GM21825 (cell line): Measurements from ENCODE around the gene STOML2.
A peak's percentile ranks its signal among the peaks of the same experiment; 100 is the strongest.

ENCODE experiments used
- ATAC-seq: cut with Tn5 transposase; IDR thresholded peaks from one replicate; pipeline ENCODE4 v1.9.1; 2021; ENCODE audit warnings: mild to moderate bottlenecking, moderate library complexity; ENCODE audit not compliant: unreplicated experiment

Gene STOML2

DNA sequence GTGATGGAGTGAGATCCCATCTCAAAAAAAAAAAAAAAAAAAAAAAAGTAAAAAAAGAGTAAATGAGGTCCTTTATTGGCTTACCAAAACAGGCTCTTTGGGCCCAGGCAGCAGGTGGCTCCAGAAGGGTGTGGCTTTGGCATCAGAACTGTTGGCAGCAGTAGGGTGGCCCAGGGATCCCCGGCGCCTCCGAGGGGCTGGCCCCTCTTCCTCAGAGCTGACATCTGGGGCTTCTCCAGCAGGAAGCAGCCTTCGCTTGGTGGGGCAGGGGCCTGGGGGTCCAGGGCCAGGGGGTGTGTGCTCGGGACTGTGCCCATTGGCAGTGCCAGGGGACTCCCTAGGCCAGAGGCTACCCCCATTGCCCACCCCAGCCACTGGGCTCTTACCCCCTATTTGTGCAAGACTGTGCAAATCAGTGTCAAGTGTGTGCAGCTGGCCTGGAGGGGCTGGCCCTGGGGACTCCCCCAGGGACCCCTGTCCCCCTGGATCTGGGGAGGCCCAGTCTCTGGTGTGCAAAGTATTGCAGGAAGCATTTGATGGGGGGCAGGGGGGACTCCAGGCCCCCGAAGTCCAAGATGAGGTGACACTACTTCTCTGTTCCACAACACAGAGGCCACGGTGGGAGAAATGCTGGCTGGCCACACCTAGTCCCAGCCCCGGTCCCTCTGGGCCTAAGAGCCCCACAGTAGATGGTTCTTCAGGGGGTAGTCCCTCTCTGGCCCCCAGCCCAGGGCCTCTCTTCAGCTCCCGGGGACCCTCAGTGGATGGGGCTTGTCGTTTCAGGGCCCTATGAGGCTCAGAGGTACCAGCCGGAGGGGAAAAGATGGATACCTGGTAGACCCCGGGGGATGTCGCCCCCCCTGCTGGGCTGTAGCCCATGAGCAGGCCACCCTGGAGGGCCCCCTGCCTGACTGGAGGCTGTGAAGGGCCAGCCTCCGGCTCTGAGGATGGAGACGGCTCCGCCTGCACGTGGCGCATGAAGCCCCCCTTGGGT lies 4.7 kb upstream of the STOML2 start:
- ATAC-seq, result no peak

DNA sequence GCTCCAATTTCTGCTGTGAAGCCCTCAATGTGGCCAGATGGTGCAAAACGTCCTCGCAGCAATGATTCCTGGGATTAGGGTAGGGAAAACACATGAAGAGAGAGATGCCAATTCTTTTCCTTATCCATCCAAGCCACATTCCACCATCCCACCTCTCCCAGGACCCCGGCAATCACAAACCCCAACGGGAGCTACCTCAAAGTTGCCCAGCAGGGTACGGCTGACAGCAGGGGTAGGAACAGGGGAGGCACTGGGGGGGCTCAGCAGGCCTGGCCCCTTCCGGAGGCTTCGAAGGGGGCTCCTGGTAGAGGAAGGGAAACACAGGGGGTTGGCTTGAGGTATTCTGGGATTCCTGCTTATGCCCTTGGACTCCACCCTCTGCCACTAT lies 3.4 kb upstream of the STOML2 start:
- no peak for ATAC-seq

- ATAC-seq, result no peak
Observed at GRCh38 chr9:35105571-35106342, 2.8 kb upstream of the STOML2 start.

GRCh38 chr9:35105126-35105525 lies 2.2 kb upstream of the STOML2 start:
- no peak for ATAC-seq

DNA sequence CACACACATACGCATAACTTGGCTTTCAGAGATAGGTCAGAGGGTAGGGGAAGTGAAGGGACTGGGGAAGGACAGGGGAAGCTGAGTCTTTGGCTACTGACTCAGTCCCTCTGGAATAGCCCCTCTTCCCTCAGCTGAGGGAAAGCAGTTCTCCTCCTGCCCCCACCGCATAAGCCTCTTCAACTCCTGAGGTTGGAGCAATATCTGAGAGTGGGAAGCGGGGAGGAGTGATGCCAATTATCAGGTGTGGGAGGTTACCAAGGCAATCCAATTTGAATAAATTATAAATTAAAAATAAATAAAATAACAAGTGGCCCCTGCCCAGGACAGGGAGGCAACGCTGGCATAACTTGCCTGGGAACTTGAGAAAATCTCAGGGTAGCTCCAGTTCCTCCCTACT lies 1.7 kb upstream of the STOML2 start:
- no peak for ATAC-seq

DNA sequence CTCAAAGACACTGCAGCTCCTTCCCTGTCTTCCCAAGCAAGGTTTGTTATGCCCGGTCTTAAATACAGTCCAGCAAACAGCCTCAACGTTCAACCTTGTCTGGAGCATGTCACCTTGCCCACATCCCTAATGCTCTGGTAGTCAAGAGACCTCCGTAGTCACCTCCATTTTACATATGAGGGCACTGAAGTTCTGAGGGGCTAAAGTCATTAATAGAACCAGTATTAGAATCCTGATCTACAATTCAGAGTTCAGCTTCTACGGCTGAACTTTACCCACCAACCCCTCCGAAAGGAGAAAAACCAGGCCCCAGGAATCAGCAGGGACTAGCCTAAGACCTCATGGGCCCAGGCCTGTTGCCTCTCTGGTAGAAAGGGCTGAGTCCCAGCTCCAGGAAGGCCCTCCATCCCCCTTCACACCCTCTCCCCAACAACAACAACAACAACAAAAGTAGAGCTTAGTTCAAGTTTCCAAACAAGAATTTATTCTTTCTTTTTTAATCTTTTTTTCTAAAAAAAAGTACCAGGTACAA lies 795 bp upstream of the STOML2 start:
- ATAC-seq, result no peak

GRCh38 chr9:35102465-35102768 lies 514 bp downstream of the STOML2 start:
- ATAC-seq, result peak; percentile 14

DNA sequence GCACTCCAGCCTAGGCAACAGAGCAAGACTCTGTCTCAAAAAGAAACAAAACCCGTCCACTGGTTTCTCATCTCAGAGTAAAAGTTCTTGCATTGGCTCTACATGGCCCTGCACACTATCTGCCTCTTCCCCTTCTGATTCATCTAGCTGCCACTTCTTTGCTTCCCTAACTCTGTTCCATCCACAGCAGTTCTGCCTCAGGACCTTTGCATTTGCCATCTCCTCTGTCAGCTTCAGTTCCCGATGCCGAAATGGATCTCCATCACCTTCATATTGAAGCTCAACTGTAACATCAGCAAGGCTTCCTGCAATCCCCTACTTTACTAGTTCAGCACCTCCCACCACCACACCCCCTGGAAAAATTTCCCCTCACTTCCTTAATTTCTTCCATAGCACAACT lies 5.4 kb downstream of the STOML2 start:
- no peak for ATAC-seq

DNA sequence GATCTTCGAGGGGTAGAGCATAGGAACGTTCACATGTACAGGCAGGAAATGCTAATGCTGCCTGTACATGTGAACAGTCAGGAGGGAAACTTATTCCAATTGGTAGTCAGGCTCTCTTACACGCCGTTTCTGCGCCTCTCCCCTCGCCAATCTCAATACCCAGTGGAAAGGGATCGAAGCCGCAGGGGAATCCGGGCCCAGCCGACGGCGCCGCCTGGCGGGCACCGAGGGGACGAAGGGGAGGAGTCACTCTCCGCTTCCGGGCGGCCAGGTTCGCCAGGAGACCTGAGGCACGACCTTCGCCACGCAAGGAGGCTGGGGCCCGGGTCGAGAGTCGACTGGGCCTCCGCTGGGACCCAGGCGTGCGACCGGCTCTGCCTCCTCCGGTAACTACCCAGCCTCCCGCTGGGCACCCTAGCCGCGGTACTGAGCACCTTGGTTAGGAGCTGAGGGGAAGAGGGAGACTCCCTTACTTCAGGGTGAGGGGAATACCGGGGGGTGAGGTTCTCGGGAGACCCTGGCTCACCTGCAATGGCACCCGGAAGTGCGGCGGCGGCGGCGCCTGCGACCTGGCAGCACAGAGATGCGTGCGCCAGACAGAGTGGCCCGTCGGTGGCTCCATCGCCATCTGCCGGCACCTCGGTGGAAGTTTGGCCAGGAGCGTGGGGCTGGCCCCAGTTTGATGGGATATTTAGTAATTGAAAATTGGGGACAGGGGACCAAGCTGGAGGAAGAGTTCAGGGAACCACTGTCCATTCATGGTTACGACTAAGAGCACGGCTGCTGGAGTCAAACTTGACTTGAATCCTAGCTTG lies 6.7 kb downstream of the STOML2 start, which contains the start of gene PIGO:
PIGO (minus strand) TSS at position 557 of the 815 bp plus-strand sequence. CDS start 1,026 bp downstream, outside the sequence.
- ATAC-seq, result peak; percentile 86

- ATAC-seq, result no peak
Observed at GRCh38 chr9:35091536-35091935, 11.4 kb downstream of the STOML2 start.

DNA sequence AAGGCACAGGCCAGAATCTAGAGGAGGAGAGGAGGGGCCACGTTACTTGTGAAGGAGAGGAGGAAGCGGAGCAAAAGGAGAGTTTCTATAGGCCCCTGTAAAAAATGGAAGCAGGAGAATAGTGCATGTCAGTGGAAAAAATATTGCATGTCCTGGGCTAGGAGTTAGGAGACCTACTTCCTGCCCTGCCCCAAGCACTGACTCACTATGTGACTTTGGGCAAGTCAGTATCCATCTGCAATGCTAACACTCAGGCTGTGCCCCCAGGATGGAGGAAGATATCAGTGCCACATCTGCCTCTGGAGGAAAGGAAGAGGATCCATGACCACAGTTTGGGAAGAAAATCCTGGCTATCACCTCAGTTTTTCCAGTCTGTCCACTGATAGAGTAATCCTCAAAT lies 13.5 kb downstream of the STOML2 start:
- no peak for ATAC-seq

- no peak for ATAC-seq
Observed at GRCh38 chr9:35085078-35085477, 17.9 kb downstream of the STOML2 start.

GRCh38 chr9:35079426-35080341 lies 23.2 kb downstream of the STOML2 start, which contains the start of gene FANCG:
FANCG (minus strand) TSS chr9:35079942; CDS start chr9:35079524, 418 bp downstream.
- ATAC-seq, result peak; percentile 91

GRCh38 chr9:35079041-35079425 lies 23.9 kb downstream of the STOML2 start:
- ATAC-seq, result peak; percentile 5

- no peak for ATAC-seq
Observed at GRCh38 chr9:35078066-35078465, 24.9 kb downstream of the STOML2 start.

DNA sequence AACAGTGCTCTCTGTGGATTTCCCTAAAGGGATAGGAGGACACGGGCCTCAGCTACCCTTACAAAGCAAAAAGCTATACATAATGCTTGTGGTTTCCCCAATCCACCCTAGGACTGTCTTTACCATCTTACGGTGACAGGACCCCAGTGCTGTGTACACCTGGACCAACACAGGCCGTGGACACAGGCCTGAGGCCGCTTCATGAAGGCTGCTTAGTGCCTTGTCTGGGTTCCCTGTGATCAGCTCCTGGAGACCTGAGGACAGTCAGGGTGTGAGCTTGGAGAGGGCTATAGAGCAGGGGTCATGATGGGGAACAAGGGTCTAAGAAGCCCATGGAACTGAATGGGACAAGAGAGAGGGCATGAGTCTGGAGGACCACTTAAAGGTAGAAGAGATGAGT lies 26.1 kb downstream of the STOML2 start:
- ATAC-seq, result no peak

DNA sequence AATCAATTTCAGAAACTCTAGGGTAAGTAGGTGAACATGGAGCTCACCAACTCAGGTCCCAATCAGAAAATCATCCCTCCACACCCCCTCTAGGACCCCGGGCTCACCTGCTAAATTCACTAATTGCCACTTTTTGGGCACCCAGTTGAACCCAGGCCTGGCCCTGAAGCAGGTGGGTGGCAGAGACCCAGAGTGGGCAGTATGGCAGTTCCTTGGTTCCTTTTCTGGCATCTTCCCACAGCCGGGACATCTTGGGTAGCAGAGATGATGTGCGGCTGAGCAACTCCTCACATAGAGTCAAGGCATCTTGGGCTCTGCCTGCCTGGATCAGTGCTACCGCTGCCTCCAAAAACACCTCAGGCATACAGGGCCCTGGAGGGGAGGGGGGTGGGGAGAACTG lies 27.6 kb downstream of the STOML2 start:
- no peak for ATAC-seq

DNA sequence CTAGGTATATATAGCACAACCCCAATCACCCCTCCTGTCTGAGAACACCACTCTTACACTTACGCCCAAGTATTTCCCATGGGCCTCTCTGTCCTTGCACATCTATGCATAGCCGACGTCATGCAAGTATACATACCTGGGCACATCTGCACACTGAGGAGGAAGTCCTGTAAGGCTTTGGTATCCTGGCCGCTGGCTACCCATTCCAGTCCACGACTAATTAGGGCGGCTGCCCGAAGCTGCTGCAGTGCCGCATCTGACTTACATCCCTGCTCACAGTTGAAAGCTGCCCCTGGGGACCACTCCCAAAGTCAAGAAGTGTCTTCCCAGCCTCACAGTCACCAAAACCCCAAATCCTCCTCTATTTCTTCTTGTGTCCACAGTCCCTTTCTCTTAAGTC lies 28.1 kb downstream of the STOML2 start:
- ATAC-seq, result no peak

DNA sequence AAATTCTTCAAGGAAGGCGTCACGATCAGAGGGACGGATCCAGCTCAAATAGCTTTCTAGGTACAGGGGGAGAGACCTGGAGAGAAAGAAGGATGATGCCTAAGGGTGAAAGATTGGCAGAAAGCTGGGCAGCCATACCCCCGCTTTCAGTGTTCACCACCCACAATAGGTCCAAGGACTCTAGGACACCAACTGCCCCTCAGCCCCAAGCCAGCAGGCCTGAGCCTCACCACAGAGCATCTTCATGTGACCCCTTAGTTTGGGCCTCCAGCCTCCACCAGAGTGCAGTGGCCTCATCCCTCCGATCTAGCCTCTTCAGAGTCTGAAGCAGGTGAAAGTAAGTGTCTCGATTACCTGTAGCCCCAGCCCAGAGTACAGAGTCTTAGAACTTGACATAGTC lies 28.8 kb downstream of the STOML2 start:
- ATAC-seq, result no peak

DNA sequence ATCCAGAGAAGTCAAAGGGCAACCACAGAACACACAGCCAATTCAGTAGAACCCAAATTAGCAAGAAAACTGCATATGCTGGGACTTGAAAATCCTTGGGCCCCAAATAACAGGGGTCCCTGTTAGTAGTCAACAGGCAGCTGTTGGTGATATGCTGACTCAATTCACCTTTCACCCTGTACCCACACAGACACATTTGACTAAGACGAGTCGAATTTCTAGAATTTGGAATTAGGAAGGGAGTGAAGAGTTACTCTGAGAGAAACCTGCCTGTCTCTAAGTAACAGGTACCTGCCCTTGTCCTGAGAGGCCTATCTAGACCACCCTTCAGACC lies 29.7 kb downstream of the STOML2 start:
- ATAC-seq, result no peak
